K562 (cell line): ENCODE data around the gene SRM. TPM values are rescaled to one million over a fixed set of nuclear protein-coding genes. Genes with fewer than 3 reads are reported as not detected.

Source experiments
- BHLHE40 ChIP-seq: IDR thresholded peaks from 2 replicates; pipeline ENCODE4 v1.6.1; 2011; ENCODE audit warnings: low read length, improper control_type of control experiment
- BRD4 ChIP-seq: fragments of 200-600 bp; sonication (generic); IDR thresholded peaks from 2 replicates; pipeline ENCODE4 v1.6.1; 2017; ENCODE audit warnings: inconsistent platforms
- CBX1 ChIP-seq: sonication (generic); IDR thresholded peaks from 2 replicates; pipeline ENCODE4 v1.6.1; 2016; ENCODE audit warnings: antibody characterized with exemption, low read depth, mild to moderate bottlenecking
- CHD1 ChIP-seq: fragments of 200-600 bp; sonication (generic); IDR thresholded peaks from one replicate; pipeline ENCODE4 v1.6.1; 2012; ENCODE audit warnings: mild to moderate bottlenecking, moderate library complexity, low read length, inconsistent platforms
- EP300 ChIP-seq: IDR thresholded peaks from 2 replicates; pipeline ENCODE4 v1.6.1; 2012; ENCODE audit warnings: low read length, improper control_type of control experiment
- HCFC1 ChIP-seq: IDR thresholded peaks from 2 replicates; pipeline ENCODE4 v1.6.1; 2012; ENCODE audit warnings: low read depth, low read length, improper control_type of control experiment
- HEY1 ChIP-seq: fragments of 250-450 bp; sonication (Bioruptor Pico); IDR thresholded peaks from 2 replicates; pipeline ENCODE4 v1.5.0; 2020; ENCODE audit warnings: mild to moderate bottlenecking, moderate library complexity, borderline replicate concordance
- JUNB ChIP-seq: fragments of 450-650 bp; formaldehyde crosslinking; conservative IDR thresholded peaks from 2 replicates; pipeline ENCODE4 v1.4.0; 2020; ENCODE audit warnings: mild to moderate bottlenecking
- KDM2B ChIP-seq: fragments of 250-450 bp; sonication (Bioruptor Pico); IDR thresholded peaks from 2 replicates; pipeline ENCODE4 v1.8.0; 2021; ENCODE audit warnings: mild to moderate bottlenecking, moderate library complexity
- KLF10 ChIP-seq: fragments of 250-450 bp; sonication (Bioruptor Pico); IDR thresholded peaks from 2 replicates; pipeline ENCODE4 v1.6.1; 2021; ENCODE audit warnings: matching md5 sums
- MBD2 ChIP-seq: sonication (generic); IDR thresholded peaks from 2 replicates; pipeline ENCODE4 v1.6.1; 2016; ENCODE audit warnings: low read depth, borderline replicate concordance
- MECOM ChIP-seq: fragments of 250-450 bp; sonication (Bioruptor Pico); IDR thresholded peaks from 2 replicates; pipeline ENCODE4 v1.8.0; 2022; ENCODE audit warnings: inconsistent platforms
- NCOA4 ChIP-seq: fragments of 450-650 bp; IDR thresholded peaks from 2 replicates; pipeline ENCODE4 v1.6.1; 2018; ENCODE audit warnings: mild to moderate bottlenecking; ENCODE audit not compliant: partially characterized antibody
- NFATC3 ChIP-seq: fragments of 450-650 bp; IDR thresholded peaks from 2 replicates; pipeline ENCODE4 v1.6.1; 2017; ENCODE audit warnings: mild to moderate bottlenecking
- NFRKB ChIP-seq: fragments of 450-650 bp; IDR thresholded peaks from 2 replicates; pipeline ENCODE4 v1.6.1; 2016; ENCODE audit warnings: low read depth
- PCBP1 ChIP-seq: fragments of 200-400 bp; formaldehyde crosslinking; IDR thresholded peaks from 2 replicates; pipeline ENCODE4 v1.6.1; 2018; ENCODE audit warnings: mild to moderate bottlenecking, low read depth, low read length; ENCODE audit not compliant: poor library complexity, severe bottlenecking
- RAD51 ChIP-seq: fragments of 450-650 bp; IDR thresholded peaks from 2 replicates; pipeline ENCODE4 v1.7.1; 2016; ENCODE audit warnings: low read depth, mild to moderate bottlenecking, borderline replicate concordance
- SMAD3 ChIP-seq: fragments of 450-650 bp; formaldehyde crosslinking; conservative IDR thresholded peaks from 2 replicates; pipeline ENCODE4 v1.4.0; 2020; ENCODE audit warnings: mild to moderate bottlenecking
- SNRNP70 ChIP-seq: fragments of 200-400 bp; formaldehyde crosslinking; optimal IDR thresholded peaks from 2 replicates; pipeline ENCODE3; 2017; ENCODE audit warnings: low read depth, low read length
- TRIM24 ChIP-seq, 2 experiments: fragments of 450-650 bp; IDR thresholded peaks; 2 replicates each; pipeline ENCODE4 v1.6.1; 2016
- U2AF1 ChIP-seq: fragments of 200-400 bp; formaldehyde crosslinking; optimal IDR thresholded peaks from 2 replicates; pipeline ENCODE3; 2017; ENCODE audit warnings: mild to moderate bottlenecking, low read depth, low read length, moderate library complexity
- ZBTB17 ChIP-seq: fragments of 450-650 bp; formaldehyde crosslinking; IDR thresholded peaks from 2 replicates; pipeline ENCODE4 v1.4.0; 2020; ENCODE audit warnings: mild to moderate bottlenecking
- ZNF165 ChIP-seq: fragments of 250-450 bp; sonication (Bioruptor Pico); IDR thresholded peaks from 2 replicates; pipeline ENCODE4 v1.4.0; 2020; ENCODE audit warnings: borderline replicate concordance
- ZNF212 ChIP-seq: fragments of 450-650 bp; formaldehyde crosslinking; IDR thresholded peaks from 2 replicates; pipeline ENCODE4 v1.4.0; 2020; ENCODE audit warnings: mild to moderate bottlenecking
- ZNF583 ChIP-seq: fragments of 250-450 bp; sonication (Bioruptor Pico); IDR thresholded peaks from 2 replicates; pipeline ENCODE4 v1.4.0; 2020
- ZNF75A ChIP-seq: fragments of 450-650 bp; formaldehyde crosslinking; IDR thresholded peaks from 2 replicates; pipeline ENCODE4 v1.4.0; 2020; ENCODE audit warnings: mild to moderate bottlenecking
- ZNF778 ChIP-seq: fragments of 450-650 bp; formaldehyde crosslinking; IDR thresholded peaks from 2 replicates; pipeline ENCODE4 v1.4.0; 2020; ENCODE audit warnings: mild to moderate bottlenecking, moderate library complexity
- ZNF830 ChIP-seq: fragments of 250-450 bp; sonication (Bioruptor Pico); IDR thresholded peaks from 2 replicates; pipeline ENCODE4 v1.5.0; 2021; ENCODE audit warnings: mild to moderate bottlenecking
- polyA plus RNA-seq, 8 experiments: library from polyadenylated mRNA; depleted of rRNA in 4 of 8; stranded (reverse) in 5 of 8; unstranded in 3 of 8; fragments of >200 nt; fragmentation: Nextera tagmentation in 2 of 8; fragmentation: Illumina TruSeq in 1 of 8; extraction: Ambion mirVana in 2 of 8; extraction: Trizol in 1 of 8; gene quantifications; 2 replicates each; pipeline versions ENCODE4 v1.2.1 to v1.2.3, GENCODE V29; 2011 to 2014; ENCODE audit warnings: inconsistent platforms in 1 of 8, missing spikeins in 1 of 8
- total RNA-seq, 7 experiments: library from RNA; depleted of rRNA in 6 of 7; stranded (reverse); fragments of >200 nt in 6 of 7; fragmentation: Illumina TruSeq in 2 of 7; extraction: Trizol in 2 of 7; gene quantifications; 2 replicates each; pipeline versions ENCODE4 v1.2.1 to v1.2.3, GENCODE V29; 2011 to 2021; ENCODE audit warnings: low replicate concordance in 1 of 7
- TF ChIP-seq, protein P1 (sequence below): fragments of 450-650 bp; formaldehyde crosslinking; IDR thresholded peaks from 2 replicates; pipeline ENCODE4 v1.4.0; 2022; ENCODE audit warnings: missing genetic modification characterization
- TF ChIP-seq, protein P2 (sequence below): sonication (generic); formaldehyde crosslinking; IDR thresholded peaks from 2 replicates; pipeline ENCODE4 v1.8.0; 2022; ENCODE audit warnings: mild to moderate bottlenecking, low read depth, missing genetic modification reagents

The SRM gene
- total and polyA plus RNA-seq, 9 of the 15 experiments (the other 6 are each of a cell fraction or from before 2014, with no cell fraction given): 23.9 to 373 (median 82.5) TPM

DNA sequence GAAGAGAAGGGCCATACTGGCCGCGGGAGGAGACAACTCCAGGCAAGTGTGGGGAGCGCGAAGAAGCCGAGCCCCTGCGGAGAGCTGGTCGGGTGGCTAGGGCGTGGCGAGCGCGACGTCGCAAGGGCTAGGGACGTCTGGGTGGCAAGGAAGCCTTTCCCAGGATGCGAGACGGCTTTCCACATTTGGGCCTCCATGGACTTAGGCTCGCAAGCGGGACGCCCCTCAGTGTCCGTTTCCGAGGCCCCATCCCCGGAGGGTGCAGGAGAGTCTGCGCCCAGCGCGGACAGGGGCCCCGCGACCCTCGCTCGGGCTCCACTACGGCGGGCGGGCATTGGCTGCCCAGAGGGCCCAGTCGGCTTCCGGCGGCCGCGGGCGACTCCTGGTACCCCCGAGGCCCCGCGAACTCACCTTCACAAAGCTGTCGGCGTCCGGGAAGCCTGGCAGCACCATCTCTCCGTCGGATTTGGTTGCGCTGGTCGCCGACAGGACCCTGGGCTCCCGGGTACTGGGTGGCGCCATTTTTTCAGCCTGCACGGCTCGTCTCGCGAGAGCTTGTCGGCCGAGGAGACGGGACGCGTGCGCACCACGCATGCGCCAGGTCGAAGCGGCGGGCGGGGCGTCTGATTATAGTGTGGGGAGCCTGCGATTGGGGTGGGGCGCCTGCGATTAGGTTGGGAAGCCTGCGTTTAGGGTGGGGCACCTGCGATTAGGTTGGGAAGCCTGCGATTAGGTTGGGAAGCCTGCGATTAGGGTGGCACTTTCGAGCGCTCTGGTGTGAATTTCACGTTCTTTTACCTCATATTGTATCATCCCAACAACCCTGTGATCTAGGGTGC is 39.7 kb upstream of the SRM start, which contains the start of gene EXOSC10 (continued):
- TF ChIP-seq U2AF1 (peak; percentile 81), KDM2B (CRISPR knock-in tag) (0 out of 2 replicates have a peak, but pooled peaks have one; percentile 65), NCOA4 (no peak), CBX1 (no peak; the same call in 1 of the 2 replicates), ZNF583 (CRISPR knock-in tag) (peak; percentile 52; the same call in 1 of the 2 replicates), HCFC1 (peak; percentile 63), MECOM (no peak), BRD4 (peak; percentile 95), ZNF778 (CRISPR knock-in tag) (no peak), ZNF75A (CRISPR knock-in tag) (0 out of 2 replicates have a peak, but pooled peaks have one; percentile 9), NFATC3 (no peak), KLF10 (CRISPR knock-in tag) (no peak), TRIM24 (IDR thresholded peaks at IDR 0.05) (no peak), MBD2 (peak; percentile 79), CHD1 (peak; percentile 51), EP300 (no peak), JUNB (CRISPR knock-in tag) (no peak), ZNF165 (CRISPR knock-in tag) (peak; percentile 52; the same call in 1 of the 2 replicates), BHLHE40 (peak; percentile 15; the same call in 1 of the 2 replicates), RAD51 (no peak), HEY1 (CRISPR knock-in tag) (no peak), ZBTB17 (CRISPR knock-in tag) (peak; percentile 63; the same call in 1 of the 2 replicates), PCBP1 (no peak), ZNF212 (0 out of 2 replicates have a peak, but pooled peaks have one; percentile 71), ZNF830 (0 out of 2 replicates have a peak, but pooled peaks have one; percentile 36), NFRKB (peak; percentile 84), SNRNP70 (no peak), SMAD3 (CRISPR knock-in tag) (no peak)
- TF ChIP-seq, protein P1, sequence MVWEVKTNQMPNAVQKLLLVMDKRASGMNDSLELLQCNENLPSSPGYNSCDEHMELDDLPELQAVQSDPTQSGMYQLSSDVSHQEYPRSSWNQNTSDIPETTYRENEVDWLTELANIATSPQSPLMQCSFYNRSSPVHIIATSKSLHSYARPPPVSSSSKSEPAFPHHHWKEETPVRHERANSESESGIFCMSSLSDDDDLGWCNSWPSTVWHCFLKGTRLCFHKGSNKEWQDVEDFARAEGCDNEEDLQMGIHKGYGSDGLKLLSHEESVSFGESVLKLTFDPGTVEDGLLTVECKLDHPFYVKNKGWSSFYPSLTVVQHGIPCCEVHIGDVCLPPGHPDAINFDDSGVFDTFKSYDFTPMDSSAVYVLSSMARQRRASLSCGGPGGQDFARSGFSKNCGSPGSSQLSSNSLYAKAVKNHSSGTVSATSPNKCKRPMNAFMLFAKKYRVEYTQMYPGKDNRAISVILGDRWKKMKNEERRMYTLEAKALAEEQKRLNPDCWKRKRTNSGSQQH (CRISPR knock-in tag): 0 out of 2 replicates have a peak, but pooled peaks have one; percentile 38
- TF ChIP-seq, protein P2, sequence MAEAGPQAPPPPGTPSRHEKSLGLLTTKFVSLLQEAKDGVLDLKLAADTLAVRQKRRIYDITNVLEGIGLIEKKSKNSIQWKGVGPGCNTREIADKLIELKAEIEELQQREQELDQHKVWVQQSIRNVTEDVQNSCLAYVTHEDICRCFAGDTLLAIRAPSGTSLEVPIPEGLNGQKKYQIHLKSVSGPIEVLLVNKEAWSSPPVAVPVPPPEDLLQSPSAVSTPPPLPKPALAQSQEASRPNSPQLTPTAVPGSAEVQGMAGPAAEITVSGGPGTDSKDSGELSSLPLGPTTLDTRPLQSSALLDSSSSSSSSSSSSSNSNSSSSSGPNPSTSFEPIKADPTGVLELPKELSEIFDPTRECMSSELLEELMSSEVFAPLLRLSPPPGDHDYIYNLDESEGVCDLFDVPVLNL: no peak
